ENCODE data around the gene SLX4IP. TPM values are rescaled to one million over a fixed set of nuclear protein-coding genes. Genes with fewer than 3 reads are reported as not detected.

The SLX4IP gene
- total RNA-seq, 1 experiment from 2014 or later = 5.2 TPM

DNA sequence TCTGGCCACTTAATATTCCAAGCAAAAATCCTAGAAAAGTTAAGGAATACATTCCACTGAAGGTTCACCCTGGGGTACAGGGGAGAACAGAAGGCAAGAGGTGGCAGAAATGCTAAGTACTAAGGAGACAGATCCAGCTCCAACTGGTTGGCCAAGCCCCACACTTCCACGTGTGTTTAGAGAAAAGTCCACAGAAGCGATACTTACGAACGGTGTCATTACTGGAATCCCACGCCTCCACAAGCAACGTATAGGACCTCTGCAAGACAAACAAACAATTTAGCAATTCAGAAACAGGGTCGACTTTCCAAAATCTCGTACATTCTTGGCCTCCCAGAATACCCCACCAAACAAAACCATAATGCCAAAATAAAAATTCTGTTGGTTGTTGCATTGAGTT lies 228.7 kb downstream of the SLX4IP start:
- DNase-seq (ENCODE audit: low spot score) = no peak

DNA sequence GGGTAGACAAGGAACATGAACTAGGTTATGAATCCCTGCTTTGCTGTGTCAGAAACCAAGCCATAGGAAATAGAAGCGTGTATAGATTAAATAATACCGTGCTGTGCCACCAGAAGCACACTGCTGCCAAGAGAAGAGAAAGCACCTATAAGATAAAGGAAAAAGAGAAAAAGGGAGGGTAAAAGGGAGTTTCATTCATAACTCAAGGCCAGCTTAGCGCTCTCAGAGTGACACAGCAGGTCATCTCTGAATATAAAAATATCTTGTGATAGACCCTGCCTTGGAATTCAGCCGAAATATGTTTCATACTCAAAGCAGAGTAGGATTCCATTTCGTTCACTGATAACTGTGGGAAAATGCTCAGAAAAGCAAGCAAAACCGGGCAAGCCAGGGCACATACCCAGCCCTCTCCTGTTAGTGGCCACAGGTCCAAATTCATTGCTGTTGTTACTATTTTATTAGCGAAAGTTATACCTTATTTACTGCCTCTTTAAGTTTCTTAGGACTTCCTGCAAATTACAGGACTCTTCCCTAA lies 230.0 kb downstream of the SLX4IP start:
- DNase-seq (ENCODE audit: low spot score) = no peak

DNA sequence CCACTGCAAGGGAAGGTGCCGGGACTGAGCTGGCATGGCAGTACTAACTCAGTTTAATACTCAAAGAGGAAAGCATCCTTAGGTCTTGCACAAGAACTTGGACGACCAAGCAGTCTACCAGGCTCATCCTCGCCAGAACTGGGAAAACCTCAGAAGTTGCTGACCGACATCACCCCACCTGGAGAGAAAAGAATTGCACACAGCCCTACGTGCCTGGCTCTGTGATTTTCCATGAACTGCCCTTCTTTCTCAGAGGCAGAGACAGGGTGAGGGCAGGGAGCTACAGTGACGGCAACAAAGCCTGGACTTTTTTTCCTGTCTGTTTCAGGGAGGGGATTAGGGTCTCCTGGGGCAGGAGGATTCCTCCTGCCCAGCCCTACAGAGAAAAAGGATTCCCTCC lies 230.7 kb downstream of the SLX4IP start:
- DNase-seq (ENCODE audit: low spot score) = no peak

DNA sequence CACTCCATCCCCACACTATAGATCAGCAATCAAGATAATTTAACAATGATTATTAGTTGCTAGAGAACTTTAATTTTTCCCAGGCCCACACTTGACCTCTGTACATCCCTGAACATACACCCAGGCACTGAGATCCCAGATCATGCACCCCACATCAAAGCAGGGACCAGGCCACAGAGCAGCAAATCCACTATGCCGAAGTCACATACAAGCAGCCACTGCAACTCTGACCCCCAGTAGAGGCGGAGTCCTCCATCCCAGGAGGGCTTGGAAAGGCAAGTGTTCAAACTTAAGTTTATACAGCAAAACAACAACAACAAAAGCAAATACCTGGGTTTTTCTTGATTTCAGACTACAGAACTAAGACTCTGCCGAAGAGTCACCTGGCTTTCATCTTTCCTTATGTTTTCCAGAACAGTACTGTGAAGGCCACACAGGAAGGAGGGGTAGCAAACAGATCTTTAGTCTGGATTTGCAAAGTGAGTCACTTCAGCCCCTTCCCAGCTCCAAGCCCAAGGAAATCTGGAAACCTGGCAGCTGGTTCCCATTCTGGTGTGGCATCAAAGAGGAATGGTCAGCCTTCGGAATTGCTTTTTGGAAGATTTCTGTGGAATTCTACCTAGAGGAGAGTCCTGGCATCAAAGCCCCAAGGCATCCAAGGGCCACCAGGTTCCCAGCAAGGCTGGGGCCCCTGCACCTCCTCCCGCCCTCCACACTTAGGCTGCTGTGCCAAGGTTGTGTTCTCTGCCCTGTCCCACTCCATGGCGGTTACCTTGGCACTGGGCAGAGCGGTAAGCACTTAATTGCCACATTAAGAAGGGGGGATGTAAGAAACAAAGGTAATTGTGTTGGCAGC lies 231.3 kb downstream of the SLX4IP start:
- DNase-seq (ENCODE audit: low spot score) = no peak

DNA sequence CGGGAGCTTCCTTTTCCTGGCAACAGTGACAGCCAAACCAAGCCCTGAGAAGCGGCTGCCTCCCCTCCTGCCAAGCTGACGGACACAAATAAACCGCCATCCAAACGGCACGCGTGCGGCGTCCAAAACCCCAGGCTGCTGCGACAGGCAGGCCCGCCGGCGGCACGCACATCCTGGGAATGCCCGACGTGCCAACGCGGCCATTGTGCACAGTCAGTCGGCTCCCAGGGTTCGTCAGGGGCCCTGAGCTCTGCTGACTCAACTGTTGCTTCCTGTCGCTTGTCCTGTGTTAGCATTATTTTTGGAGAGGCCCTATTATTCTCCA lies 231.9 kb downstream of the SLX4IP start:
- no peak for DNase-seq (ENCODE audit: low spot score)

DNA sequence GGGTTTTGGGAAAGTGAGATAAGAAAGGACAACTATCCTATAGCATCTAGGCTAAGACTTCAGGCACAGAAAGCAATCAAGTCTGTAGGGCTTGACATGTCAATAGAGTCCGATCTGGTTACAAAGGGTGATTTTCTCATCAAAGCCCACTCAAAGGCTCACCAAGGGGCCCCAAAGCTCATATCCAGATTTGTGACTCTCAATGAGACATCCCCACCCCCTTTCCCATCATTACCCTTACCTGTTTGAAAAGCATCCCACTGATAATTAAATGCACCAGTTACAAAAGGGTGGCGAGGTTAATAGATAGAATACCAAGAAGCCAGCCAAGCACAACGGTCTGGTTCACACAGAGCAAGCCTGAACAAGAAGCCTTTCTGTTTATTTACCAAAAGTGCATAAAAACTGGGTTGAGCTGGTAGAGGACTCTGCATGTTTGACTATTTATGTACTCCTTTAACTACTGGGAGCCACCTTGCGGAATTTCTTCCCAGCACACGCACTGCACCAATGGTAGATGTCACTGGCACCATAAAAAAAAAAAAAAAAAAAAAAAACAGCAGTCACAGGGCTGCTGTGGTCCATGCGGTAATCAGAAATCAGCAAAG lies 232.6 kb downstream of the SLX4IP start:
- DNase-seq (ENCODE audit: low spot score) = no peak

DNA sequence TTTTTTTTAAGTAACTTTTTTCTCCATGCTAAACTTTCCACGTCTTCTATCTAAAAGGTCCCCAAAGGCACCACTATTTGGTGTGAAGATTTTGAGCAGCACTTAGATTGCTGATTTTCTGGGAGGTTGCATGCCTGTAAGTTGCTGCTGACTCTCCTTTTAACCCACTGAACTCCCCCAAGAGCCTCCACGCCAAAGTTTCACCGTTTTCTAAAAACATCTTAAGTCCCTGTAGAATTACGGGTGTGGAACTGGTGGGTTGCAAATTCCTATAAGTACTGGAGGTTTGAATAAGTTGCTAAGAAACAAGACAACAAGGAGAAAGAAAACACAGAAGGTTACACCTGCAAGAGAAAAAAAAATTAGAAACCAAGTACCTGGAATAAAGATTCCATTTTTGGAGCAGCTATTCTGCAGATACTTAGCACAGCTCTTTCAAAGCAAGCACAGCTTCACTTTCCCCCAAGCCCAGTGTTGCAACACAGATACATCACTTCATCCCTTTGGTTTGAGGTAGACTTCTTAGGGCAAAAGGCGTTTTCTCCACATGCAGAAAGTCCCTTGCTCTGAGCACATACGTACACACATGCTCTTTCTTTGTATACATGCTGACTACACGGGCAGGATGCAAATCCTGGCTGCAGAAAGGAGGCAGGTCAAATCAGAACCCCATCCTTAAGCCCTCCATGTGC lies 233.7 kb downstream of the SLX4IP start:
- DNase-seq (ENCODE audit: low spot score) = no peak

DNA sequence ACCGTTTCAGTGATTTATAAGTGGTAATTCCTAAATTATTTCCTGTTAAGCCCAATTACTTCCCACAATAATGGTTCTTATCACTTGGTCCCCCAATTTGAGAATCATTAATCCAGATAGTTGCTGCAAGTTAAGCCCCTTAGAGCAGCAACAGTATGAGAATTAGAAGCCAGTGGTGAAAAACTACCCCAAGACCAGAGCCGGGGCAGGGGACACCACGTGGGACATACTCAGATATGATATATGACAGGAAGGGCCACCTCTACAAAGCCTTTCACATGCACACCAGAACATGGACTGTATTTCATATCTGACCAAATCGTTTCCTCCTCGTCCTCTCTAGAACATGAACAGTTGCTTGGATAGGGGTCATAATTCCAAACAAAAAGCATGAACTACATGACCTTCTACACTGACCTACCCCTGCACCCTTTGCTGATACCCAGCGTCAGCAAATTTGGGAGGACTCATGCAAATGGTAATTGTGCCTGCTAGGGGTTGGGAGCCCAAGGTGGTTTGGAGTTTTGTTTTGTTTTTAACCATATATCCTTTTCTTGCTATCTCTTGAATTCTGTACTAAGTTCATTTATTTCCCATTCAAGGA lies 234.8 kb downstream of the SLX4IP start:
- DNase-seq (ENCODE audit: low spot score) = no peak

DNA sequence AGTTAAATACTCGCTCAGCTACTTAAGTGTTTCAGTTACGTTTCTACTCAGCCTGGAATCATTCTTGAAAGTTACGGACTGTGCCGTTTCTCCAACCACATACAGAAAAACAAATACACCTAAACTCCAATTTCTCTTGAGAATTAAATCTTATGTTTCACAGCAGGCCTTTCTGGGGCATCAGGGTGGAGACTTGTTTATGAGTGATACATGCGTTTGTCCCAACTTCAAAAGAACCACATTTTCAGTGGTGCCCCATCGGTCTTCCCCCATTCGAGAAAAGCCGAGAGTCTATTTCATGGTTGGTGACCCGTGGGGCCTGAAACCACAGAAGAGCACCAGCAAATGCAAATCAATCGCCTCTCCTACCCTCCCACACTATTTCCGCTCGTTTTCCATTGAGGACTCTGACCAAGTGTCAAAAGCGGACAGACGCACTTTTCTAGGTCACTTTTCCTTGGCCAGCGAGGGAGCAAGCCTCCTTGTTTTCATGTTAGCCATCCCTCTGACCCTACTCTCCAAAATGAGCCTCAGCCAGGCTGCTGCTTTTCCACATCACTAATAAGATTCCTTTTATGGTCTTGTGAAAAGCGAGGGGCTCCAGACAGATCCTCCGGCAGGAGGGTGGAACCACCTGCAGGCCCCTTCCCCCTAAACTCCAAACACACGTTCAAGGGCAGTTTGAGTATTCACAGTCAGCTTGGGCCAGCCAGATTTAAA lies 235.6 kb downstream of the SLX4IP start:
- DNase-seq (ENCODE audit: low spot score) = no peak

DNA sequence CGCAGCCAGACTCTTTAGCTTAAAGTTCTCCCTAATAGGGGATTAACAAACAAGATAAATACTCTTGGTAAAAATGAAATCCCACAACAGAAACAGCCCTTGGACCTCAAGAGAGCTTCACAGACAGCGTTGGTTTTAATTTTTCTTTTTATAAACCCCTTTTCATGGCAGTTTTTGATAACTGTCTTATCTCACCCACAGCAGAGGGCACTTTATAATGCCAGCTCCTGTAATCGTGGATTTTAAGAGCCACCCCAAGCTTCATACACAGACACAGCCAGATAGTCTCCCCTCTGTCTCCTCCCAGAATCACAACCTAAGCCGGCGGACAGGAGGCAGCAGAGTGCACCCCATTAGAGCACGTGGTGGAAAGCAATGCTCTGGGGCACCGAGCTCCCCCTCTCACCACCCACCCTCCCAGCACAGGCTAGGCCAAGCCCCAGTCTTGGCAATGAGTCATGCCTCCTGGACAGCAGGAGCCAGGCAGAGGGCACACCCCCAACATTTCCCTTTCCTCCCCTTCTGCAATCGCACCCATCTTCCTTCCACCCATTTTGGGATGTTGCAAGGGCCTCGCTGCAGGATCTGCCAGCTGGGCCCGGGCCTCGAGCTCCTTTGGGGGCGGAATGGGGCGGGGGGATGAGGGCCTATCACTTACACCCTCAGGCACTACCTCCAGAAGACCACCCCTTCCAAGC lies 236.3 kb downstream of the SLX4IP start:
- DNase-seq (ENCODE audit: low spot score) = peak; percentile 98

DNA sequence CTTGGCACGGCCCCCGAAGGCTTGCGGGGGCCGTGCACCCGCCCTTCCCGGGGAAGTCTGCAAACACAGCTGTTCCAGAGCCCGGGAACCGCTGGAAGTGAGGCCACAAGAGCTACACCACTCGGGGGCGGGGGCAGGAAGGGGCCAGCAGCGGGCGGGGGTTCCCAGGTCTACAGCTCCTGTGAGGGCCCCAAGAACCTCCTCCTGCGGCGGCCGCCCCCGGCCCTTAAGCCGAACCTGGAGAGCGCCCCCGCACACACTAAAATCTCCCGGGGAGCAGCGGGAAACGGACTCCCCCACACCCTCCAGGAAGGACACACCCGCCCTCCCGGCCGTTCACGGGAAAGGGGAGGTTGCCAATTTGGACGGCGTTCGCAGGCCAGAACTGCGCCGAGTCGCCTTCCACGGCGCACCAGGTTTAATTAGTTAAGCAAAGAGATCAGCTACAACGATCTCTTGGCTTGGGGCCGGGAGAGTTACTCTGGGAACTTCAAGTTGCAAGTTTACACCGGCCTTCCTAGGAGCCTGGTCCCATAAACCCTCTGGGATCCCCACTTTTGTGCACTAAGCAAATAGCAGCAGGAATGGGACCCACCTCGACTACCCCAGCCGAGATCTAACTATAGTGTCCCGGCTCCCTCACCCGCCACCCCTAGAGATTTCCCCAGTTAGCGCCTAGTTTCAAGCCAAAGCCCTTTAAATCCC lies 237.0 kb downstream of the SLX4IP start:
- peak; percentile 45 for DNase-seq (ENCODE audit: low spot score)

DNA sequence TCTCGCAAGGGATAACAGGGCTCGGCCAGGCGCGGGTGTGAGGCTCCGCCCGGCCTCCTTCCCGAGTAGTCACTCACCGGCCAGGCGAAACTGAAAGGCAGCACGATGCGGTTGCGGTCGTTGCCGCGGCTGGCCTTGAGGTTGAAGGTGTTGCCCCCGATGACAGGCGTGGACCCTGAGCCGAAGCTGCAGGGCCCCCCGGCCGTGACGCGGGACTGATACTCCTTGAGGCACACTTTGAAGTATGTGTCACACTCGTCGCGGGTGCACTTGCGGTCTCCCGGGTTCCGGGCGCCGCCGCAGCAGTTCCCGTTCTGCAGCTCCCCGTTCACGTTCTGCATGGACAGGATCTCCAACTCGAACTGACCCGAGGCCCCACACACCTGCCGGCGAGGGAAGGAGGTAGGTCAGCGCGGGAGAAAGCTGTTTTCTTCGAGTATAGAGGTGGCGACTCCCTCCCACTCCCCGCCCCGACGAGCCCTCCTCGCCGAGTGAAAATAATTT lies 237.6 kb downstream of the SLX4IP start:
- DNase-seq (ENCODE audit: low spot score) = no peak

DNA sequence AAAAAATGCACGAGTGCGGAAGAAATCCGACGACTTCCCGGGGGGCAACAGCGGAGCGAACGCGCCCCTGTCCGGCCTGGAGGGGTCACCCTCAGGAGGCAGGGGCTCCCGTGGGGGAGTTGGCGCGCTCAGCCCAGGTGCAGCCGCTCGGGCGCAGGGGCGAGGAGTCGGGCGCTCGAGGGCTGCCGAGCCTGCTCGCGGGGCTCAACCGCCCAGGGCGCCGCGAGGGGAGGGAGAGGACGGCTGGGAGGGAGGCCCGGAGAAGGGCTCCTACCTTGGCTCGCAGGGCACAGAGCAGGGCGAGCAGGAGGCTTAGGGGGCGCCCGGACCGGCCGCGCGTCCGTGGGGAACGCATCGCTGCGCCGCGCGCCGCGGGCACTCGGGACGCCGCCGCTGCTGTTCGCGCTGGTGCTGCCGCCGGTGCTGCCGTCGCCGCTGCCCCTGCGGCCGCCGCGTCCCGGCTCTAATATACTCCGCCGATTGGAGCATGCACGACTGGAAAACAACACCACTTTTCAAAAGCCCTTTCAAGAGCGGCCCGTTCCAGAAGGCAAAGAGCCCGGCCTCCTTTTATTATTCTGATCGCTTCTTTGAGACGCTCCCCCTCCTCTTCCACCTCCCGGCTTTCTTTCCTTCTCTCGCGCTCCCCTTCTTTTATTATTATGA lies 238.2 kb downstream of the SLX4IP start:
- DNase-seq (ENCODE audit: low spot score) = no peak

DNA sequence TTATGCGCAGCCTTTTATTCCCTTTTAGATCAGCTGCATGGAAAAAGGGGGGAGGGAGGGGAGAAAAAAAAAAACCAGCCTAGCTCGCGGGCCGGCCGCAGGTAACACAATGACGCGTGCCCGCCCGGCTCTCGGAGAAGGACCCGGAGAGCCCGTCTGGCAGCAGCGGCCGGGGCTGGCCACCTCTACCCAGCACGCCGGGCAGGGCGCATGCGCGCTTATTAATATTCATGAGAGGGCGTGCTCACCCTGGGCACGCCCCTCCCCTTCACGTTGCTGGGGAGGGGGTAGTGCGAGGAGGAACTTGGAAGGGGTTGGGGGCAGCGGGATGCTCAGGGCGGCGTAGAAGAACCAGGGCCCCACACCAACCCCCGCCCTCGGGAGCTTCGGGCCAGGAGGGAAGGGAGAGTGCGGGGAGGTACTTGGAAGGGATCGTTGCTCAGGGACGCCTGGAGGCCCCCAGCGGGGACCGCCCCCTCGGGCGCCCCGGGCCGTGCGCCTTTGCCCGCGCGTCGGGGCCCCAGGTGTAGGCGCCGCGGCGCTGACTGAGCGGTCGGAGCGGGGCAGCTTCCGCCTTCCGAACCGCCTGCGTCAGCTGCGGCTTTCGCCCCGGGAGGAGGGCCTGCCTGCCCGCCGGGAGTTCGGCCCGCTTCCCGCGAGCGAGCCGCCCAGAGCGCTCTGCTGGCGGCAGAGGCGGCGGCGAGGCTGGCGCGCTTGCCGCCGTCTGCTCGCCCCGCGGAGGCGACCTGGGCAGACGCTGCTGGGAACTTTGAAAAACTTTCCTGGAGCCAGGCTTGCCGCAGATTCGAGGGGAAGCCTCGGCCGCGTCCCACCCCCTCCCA lies 239.0 kb downstream of the SLX4IP start, which contains the start of gene JAG1:
TSS of gene JAG1 (minus strand) at position 158 of the 842 bp plus-strand sequence. CDS start 469 bp downstream, outside the sequence.
- peak; percentile 89 for DNase-seq (ENCODE audit: low spot score)

DNA sequence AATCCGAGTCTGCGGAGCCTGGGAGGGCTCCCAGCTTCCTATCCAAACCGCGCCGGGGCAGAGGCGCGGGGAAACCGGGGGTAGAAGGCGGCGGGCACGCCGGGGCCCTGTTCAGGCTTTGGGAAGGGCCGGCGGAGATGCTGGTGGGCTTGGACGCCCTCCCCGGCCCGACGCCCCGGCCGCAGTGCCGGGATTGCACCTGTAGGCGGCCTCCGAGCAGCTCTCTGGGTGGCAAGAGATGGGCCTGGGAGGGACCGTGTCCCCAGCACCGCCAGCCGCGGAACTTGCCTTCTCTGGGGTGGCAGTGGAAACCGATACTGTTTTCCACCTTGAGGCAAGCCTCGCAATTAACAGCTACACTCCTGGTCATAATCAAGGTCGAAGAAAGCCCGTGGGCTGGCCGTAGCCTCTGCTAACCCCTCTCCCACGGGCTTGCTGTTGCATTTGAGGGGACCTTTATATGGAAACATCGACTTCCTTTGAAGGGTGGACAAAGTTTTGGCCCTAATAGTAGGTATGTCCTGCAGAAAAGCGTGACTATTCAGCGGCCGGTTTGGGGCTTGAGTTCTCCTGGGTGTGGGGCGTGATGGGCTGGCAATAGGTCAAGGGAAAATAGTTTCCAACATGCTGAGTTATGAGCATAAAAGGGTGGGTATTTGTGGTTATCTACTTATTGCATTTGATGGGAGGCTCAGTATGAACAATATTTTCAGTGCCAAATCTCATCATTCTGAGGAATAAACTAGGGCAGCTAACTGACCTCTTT lies 239.8 kb downstream of the SLX4IP start:
- DNase-seq (ENCODE audit: low spot score) = peak; percentile 67

DNA sequence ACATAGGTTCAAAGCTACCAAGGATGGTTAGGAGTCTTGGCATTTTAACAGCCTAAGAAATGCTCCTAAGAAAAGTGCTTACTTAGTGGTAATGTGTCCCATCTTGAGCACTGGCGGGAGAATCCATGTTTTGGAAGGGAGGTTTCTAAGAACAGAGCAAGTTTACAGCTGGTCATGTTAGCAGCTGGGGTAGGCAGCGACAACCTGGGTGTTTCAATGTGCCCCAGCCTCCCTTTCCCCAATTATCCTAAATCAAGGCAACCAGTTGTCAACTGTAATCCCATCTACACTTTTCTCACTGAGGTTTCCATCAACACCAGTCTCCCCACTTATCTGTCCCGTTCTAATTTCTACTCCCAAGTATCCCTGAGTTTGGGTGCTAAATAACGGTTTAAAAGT lies 240.3 kb downstream of the SLX4IP start:
- no peak for DNase-seq (ENCODE audit: low spot score)

DNA sequence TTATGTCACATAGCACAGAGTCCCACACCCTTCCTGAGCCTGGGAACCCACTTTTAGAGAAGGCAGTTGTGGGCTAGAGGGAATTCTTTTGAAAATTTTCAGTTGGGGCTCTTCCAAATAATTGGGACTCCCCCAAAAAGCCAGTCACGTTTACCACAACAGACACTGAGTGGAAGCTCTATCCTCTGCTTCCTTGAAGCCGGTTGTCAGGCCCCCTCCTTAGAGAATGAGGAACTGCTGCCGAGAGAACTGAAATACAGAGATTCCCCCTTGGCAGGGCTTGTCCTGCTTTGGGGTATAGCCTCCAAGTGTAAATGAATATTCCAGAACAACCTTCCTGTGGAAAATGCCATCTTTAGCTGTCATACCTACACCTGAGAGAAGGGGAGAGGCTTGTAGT lies 241.4 kb downstream of the SLX4IP start:
- no peak for DNase-seq (ENCODE audit: low spot score)
